ENCODE measurements around the gene TSPYL4. TPM values are rescaled to one million over a fixed set of nuclear protein-coding genes. Genes with fewer than 3 reads are reported as not detected.

TSPYL4 gene
- total and polyA plus RNA-seq, 2 donors (not counting 3 experiments of a cell fraction or from before 2014, with no cell fraction given) = 24.5 to 43.1 TPM

- H2AFZ ChIP-seq (ENCODE audit: low read depth, low read length) = no peak overlapping the region
- no peaks in the 10 kb centered on the region for H3K4me1 ChIP-seq (ENCODE audit: control insufficient read depth, extremely low read depth, insufficient read depth, low read length)
- no peak for TF ChIP-seq POLR2A (IDR thresholded peaks at IDR 0.05; ENCODE audit: low read depth, low read length)
- H3K4me3 ChIP-seq (replicated peaks in 1 of 3; ENCODE audit: insufficient read depth in 1 of 3, low read depth in 1 of 3, low read length in 3 of 3) = no peak overlapping the region
- H3K27ac ChIP-seq (ENCODE audit: insufficient read depth, low read depth, low read length) = no peak overlapping the region
- H3K27me3 ChIP-seq (ENCODE audit: control insufficient read depth in 2 of 2, insufficient read depth in 2 of 2, low read length in 2 of 2) = no peaks in the 10 kb centered on the region
- no peak for FAIRE-seq
- H4K20me1 ChIP-seq (replicated peaks; ENCODE audit: control insufficient read depth, extremely low read depth, insufficient read depth, low read length) = no peaks in the 10 kb centered on the region
- no peak for DNase-seq (ENCODE audit: low read depth, low spot score)
- ChIA-PET CTCF (interaction anchor here (2.6 kb wide), 1 partner anchor 11 kb away, joined by 12 read pairs; no protein-coding TSS in a partner anchor), POLR2A (no interaction called here)
- H3K4me2 ChIP-seq (ENCODE audit: insufficient read depth, low read length) = no peak overlapping the region
- H3K9ac ChIP-seq (replicated peaks; ENCODE audit: extremely low read depth, insufficient read depth, low read length) = no peak overlapping the region
- intact Hi-C loops (cut with micrococcal nuclease) = no loop called here
- H3K36me3 ChIP-seq (ENCODE audit: control insufficient read depth in 2 of 2, extremely low read depth in 1 of 2, insufficient read depth in 2 of 2, low read length in 2 of 2) = no peaks in the 10 kb centered on the region
- H3K9me1 ChIP-seq (replicated peaks; ENCODE audit: control insufficient read depth, extremely low read depth, insufficient read depth, low read length) = no peaks in the 10 kb centered on the region
- BruUV-seq (replicated peaks) = no TSS peak
- H3K79me2 ChIP-seq (ENCODE audit: control insufficient read depth, insufficient read depth, low read length) = no peaks in the 10 kb centered on the region
- H3K9me3 ChIP-seq (replicated peaks; ENCODE audit: control insufficient read depth, insufficient read depth, low read length) = no peaks in the 10 kb centered on the region
- dilution Hi-C loops (cut with MboI; ENCODE audit: extremely low pct_ligation_motif_present, low sequenced_read_pairs) = no loop called here
These were observed 44.4 kb upstream of the TSPYL4 start for GRCh38 chr6:116298273-116298672.

DNA sequence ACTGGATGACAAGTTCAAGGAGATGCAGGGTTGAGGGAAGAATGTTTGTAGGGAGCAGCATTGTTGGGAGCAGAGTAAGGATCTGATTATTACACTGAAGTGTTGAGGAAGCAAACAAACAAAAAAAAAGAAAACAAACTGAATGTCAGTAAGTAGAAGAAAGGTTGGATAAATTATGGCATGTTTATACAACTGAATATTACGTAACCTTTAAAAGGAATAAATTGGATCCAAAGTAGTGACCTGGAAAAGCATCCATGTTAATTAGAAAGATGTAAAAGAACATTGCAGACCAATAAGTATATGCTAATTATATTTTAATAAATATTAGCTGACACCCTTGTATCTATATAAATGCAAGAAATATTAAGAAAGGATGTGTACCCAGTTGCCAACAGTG lies 38.7 kb upstream of the TSPYL4 start:
- H3K4me3 ChIP-seq (replicated peaks in 1 of 3; ENCODE audit: insufficient read depth in 1 of 3, low read depth in 1 of 3, low read length in 3 of 3) = no peak overlapping the region
- DNase-seq (ENCODE audit: low read depth, low spot score) (no peak), FAIRE-seq (no peak)
- H3K27me3 ChIP-seq (ENCODE audit: control insufficient read depth in 2 of 2, insufficient read depth in 2 of 2, low read length in 2 of 2) = no peaks in the 10 kb centered on the region
- H3K9ac ChIP-seq (replicated peaks; ENCODE audit: extremely low read depth, insufficient read depth, low read length) = no peak overlapping the region
- no peaks in the 10 kb centered on the region for H3K4me1 ChIP-seq (ENCODE audit: control insufficient read depth, extremely low read depth, insufficient read depth, low read length)
- H3K79me2 ChIP-seq (ENCODE audit: control insufficient read depth, insufficient read depth, low read length) = no peaks in the 10 kb centered on the region
- BruUV-seq (replicated peaks) = no TSS peak
- ChIA-PET POLR2A (no interaction called here), CTCF (interaction anchor here (0.8 to 2.7 kb wide), 5 partner anchors 10 to 268 kb away, joined by 3 to 15 read pairs (median 4); partner anchors contain the start of gene CALHM5)
- no peaks in the 10 kb centered on the region for H3K36me3 ChIP-seq (ENCODE audit: control insufficient read depth in 2 of 2, extremely low read depth in 1 of 2, insufficient read depth in 2 of 2, low read length in 2 of 2)
- dilution Hi-C loops (cut with MboI; ENCODE audit: extremely low pct_ligation_motif_present, low sequenced_read_pairs) (no loop called here), intact Hi-C loops (cut with micrococcal nuclease) (no loop called here)
- H3K9me3 ChIP-seq (replicated peaks; ENCODE audit: control insufficient read depth, insufficient read depth, low read length) = no peaks in the 10 kb centered on the region
- H3K27ac ChIP-seq (ENCODE audit: insufficient read depth, low read depth, low read length) = no peak overlapping the region
- H3K9me1 ChIP-seq (replicated peaks; ENCODE audit: control insufficient read depth, extremely low read depth, insufficient read depth, low read length) = no peaks in the 10 kb centered on the region
- TF ChIP-seq GATA2 (IDR thresholded peaks at IDR 0.05; ENCODE audit: insufficient read depth, insufficient read length, low read depth, low read length) = no peak
- no peak for TF ChIP-seq EZH2 (IDR thresholded peaks at IDR 0.05; ENCODE audit: borderline replicate concordance, low read depth, low read length, severe bottlenecking)
- no peak for TF ChIP-seq POLR2A (IDR thresholded peaks at IDR 0.05; ENCODE audit: low read depth, low read length)
- no peak for TF ChIP-seq MYC (IDR thresholded peaks at IDR 0.05; ENCODE audit: low read depth, low read length)
- TF ChIP-seq, protein P1, sequence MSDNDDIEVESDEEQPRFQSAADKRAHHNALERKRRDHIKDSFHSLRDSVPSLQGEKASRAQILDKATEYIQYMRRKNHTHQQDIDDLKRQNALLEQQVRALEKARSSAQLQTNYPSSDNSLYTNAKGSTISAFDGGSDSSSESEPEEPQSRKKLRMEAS (IDR thresholded peaks at IDR 0.05; ENCODE audit: insufficient read depth, insufficient read length) = no peak
- no peak for TF ChIP-seq JUN (IDR thresholded peaks at IDR 0.05; ENCODE audit: borderline replicate concordance, insufficient read depth, insufficient read length, low read depth)
- TF ChIP-seq POLR2AphosphoS5 (IDR thresholded peaks at IDR 0.05; ENCODE audit: insufficient read depth, low read depth, low read length) = no peak
- no peak for TF ChIP-seq CTCF (IDR thresholded peaks at IDR 0.05; ENCODE audit: extremely low read depth in 1 of 2, insufficient read depth in 1 of 2, low read depth in 1 of 2, low read length in 2 of 2)
- TF ChIP-seq FOS (IDR thresholded peaks at IDR 0.05; ENCODE audit: borderline replicate concordance, insufficient read depth, low read length) = no peak
- H2AFZ ChIP-seq (ENCODE audit: low read depth, low read length) = no peak overlapping the region
- no peak overlapping the region for H3K4me2 ChIP-seq (ENCODE audit: insufficient read depth, low read length)
- no peaks in the 10 kb centered on the region for H4K20me1 ChIP-seq (replicated peaks; ENCODE audit: control insufficient read depth, extremely low read depth, insufficient read depth, low read length)

Measured in endothelial cell of umbilical vein (primary cell).